H9 (cell line): ENCODE measurements around the gene DYNC2H1. TPM values are rescaled to one million over a fixed set of nuclear protein-coding genes. Genes with fewer than 3 reads are reported as not detected.

ENCODE experiments used
- DNase-seq: peaks from one replicate; pipeline ENCODE4 v3.0.0-alpha.2; 2017
- H2AFZ ChIP-seq: one replicate; pipeline ENCODE4 v1.6.1; 2013; ENCODE audit warnings: mild to moderate bottlenecking, low read length, control low read depth, moderate library complexity
- H2AK5ac ChIP-seq: 2 replicates; pipeline ENCODE4 v1.6.1; 2013; ENCODE audit warnings: low read length, control low read depth, mixed read lengths; ENCODE audit not compliant: insufficient read length
- H2BK120ac ChIP-seq: one replicate; pipeline ENCODE4 v1.6.1; 2013; ENCODE audit warnings: low read depth, mild to moderate bottlenecking, low read length, control low read depth, inconsistent platforms; ENCODE audit not compliant: poor library complexity, severe bottlenecking
- H2BK12ac ChIP-seq: 2 replicates; pipeline ENCODE4 v1.6.1; 2013; ENCODE audit warnings: low read length, control low read depth, mixed read lengths, low read depth; ENCODE audit not compliant: insufficient read length
- H2BK15ac ChIP-seq: 2 replicates; pipeline ENCODE4 v1.6.1; 2013; ENCODE audit warnings: low read depth, low read length, control low read depth
- H2BK20ac ChIP-seq: one replicate; pipeline ENCODE4 v1.6.1; 2013; ENCODE audit warnings: low read depth, mild to moderate bottlenecking, low read length, control low read depth, inconsistent platforms; ENCODE audit not compliant: poor library complexity, severe bottlenecking
- H2BK5ac ChIP-seq: 2 replicates; pipeline ENCODE4 v1.6.1; 2013; ENCODE audit warnings: low read length, control low read depth, mixed read lengths; ENCODE audit not compliant: insufficient read length
- H3K14ac ChIP-seq: 2 replicates; pipeline ENCODE4 v1.6.1; 2013; ENCODE audit warnings: low read length, control low read depth; ENCODE audit not compliant: insufficient read depth
- H3K18ac ChIP-seq: 2 replicates; pipeline ENCODE4 v1.6.1; 2013; ENCODE audit warnings: low read depth, mild to moderate bottlenecking, mixed read lengths, low read length, control low read depth; ENCODE audit not compliant: insufficient read length
- H3K23ac ChIP-seq: 2 replicates; pipeline ENCODE4 v1.6.1; 2013; ENCODE audit warnings: low read length, control low read depth, mixed read lengths, low read depth; ENCODE audit not compliant: insufficient read length
- H3K23me2 ChIP-seq: 2 replicates; pipeline ENCODE4 v1.6.1; 2013; ENCODE audit warnings: low read depth, mild to moderate bottlenecking, mixed read lengths, low read length, control low read depth; ENCODE audit not compliant: insufficient read length, poor library complexity, severe bottlenecking
- H3K27ac ChIP-seq: 2 replicates; pipeline ENCODE4 v1.5.1; 2013; ENCODE audit warnings: low read length, control low read depth, mixed read lengths, low read depth; ENCODE audit not compliant: insufficient read length
- H3K27me3 ChIP-seq: 2 replicates; pipeline ENCODE4 v1.6.1; 2013; ENCODE audit warnings: low read length, control low read depth, inconsistent platforms; ENCODE audit not compliant: insufficient read depth
- H3K4ac ChIP-seq: 2 replicates; pipeline ENCODE4 v1.6.1; 2013; ENCODE audit warnings: low read depth, mild to moderate bottlenecking, control low read depth, inconsistent platforms, low read length, moderate library complexity
- H3K4me1 ChIP-seq: 2 replicates; pipeline ENCODE4 v1.6.1; 2013; ENCODE audit warnings: low read length, control low read depth, inconsistent platforms; ENCODE audit not compliant: insufficient read depth
- H3K4me2 ChIP-seq: 2 replicates; pipeline ENCODE4 v1.6.1; 2013; ENCODE audit warnings: low read length, control low read depth, mixed read lengths; ENCODE audit not compliant: insufficient read length, insufficient read depth
- H3K56ac ChIP-seq: 2 replicates; pipeline ENCODE4 v1.6.1; 2013; ENCODE audit warnings: low read depth, mild to moderate bottlenecking, mixed read lengths, low read length, control low read depth; ENCODE audit not compliant: insufficient read length
- H3K79me1 ChIP-seq: 2 replicates; pipeline ENCODE4 v1.6.1; 2013; ENCODE audit warnings: low read depth, mild to moderate bottlenecking, moderate library complexity, low read length, control low read depth, inconsistent platforms; ENCODE audit not compliant: insufficient read depth, poor library complexity, severe bottlenecking
- H3K79me2 ChIP-seq: 2 replicates; pipeline ENCODE4 v1.6.1; 2013; ENCODE audit warnings: low read length, control low read depth, inconsistent platforms; ENCODE audit not compliant: insufficient read depth
- H3K9ac ChIP-seq: 2 replicates; pipeline ENCODE4 v1.6.1; 2013; ENCODE audit warnings: low read length, control low read depth, mixed read lengths; ENCODE audit not compliant: insufficient read length; ENCODE audit errors: extremely low read depth
- H3K9me3 ChIP-seq: one replicate; pipeline ENCODE4 v1.6.1; 2013; ENCODE audit warnings: low read depth, low read length, inconsistent platforms; ENCODE audit not compliant: control insufficient read depth
- H3T11ph ChIP-seq: one replicate; pipeline ENCODE4 v1.6.1; 2013; ENCODE audit warnings: mild to moderate bottlenecking, low read length, control low read depth, inconsistent platforms
- H4K20me1 ChIP-seq: one replicate; pipeline ENCODE4 v1.6.1; 2013; ENCODE audit not compliant: control insufficient read depth, insufficient read length, insufficient read depth
- H4K5ac ChIP-seq: 2 replicates; pipeline ENCODE4 v1.6.1; 2013; ENCODE audit warnings: low read depth, mild to moderate bottlenecking, mixed read lengths, low read length, control low read depth; ENCODE audit not compliant: insufficient read length
- H4K8ac ChIP-seq: replicated peaks from 2 replicates; pipeline ENCODE4 v1.6.1; 2013; ENCODE audit warnings: low read length, control low read depth, mixed read lengths, low read depth; ENCODE audit not compliant: insufficient read length
- H4K91ac ChIP-seq: 2 replicates; pipeline ENCODE4 v1.6.1; 2013; ENCODE audit warnings: low read depth, mild to moderate bottlenecking, moderate library complexity, mixed read lengths, low read length, control low read depth; ENCODE audit not compliant: insufficient read length
- H3K27ac Mint-ChIP-seq, 3 experiments: 2 replicates in 2 of 3; 3 replicates in 1 of 3; pipeline ENCODE4 v1.8.0; 2020 to 2021; ENCODE audit warnings: mixed read lengths in 3 of 3, mild to moderate bottlenecking in 1 of 3, moderate library complexity in 1 of 3
- H3K27me3 Mint-ChIP-seq: 2 replicates; pipeline ENCODE4 v1.8.0; 2021; ENCODE audit warnings: low read depth, mild to moderate bottlenecking, moderate library complexity, mixed read lengths
- H3K36me3 Mint-ChIP-seq, 3 experiments: 2 replicates in 2 of 3; 3 replicates in 1 of 3; pipeline ENCODE4 v1.8.0; 2020 to 2021; ENCODE audit warnings: low read depth in 3 of 3, mixed read lengths in 3 of 3; ENCODE audit not compliant: insufficient read depth in 1 of 3
- H3K4me1 Mint-ChIP-seq, 2 experiments: 2 replicates each; pipeline ENCODE4 v1.8.0; 2020; ENCODE audit warnings: mixed read lengths in 2 of 2
- H3K4me3 Mint-ChIP-seq, 2 experiments: 2 replicates in 1 of 2; 3 replicates in 1 of 2; pipeline ENCODE4 v1.8.0; 2020 to 2021; ENCODE audit warnings: mild to moderate bottlenecking in 2 of 2, mixed read lengths in 2 of 2, moderate library complexity in 1 of 2
- H3K9me3 Mint-ChIP-seq, 2 experiments: 2 replicates in 1 of 2; 3 replicates in 1 of 2; pipeline ENCODE4 v1.8.0; 2020; ENCODE audit warnings: mild to moderate bottlenecking in 2 of 2, mixed read lengths in 2 of 2, moderate library complexity in 1 of 2
- CTCF ChIP-seq: fragments of 200-600 bp; sonication (generic); conservative IDR thresholded peaks from 3 replicates; pipeline ENCODE4 v1.8.0; 2021; ENCODE audit warnings: antibody characterized with exemption, mild to moderate bottlenecking
- WGBS: extraction: QIAGEN DNeasy Blood & Tissue Kit; methylation state at CpG from one replicate; pipeline ENCODE4 v1.1.7; 2013; ENCODE audit warnings: missing lambda C conversion rate, low lambda C conversion rate, mixed read lengths; ENCODE audit not compliant: insufficient read length; ENCODE audit errors: extremely low coverage; 5-methylcytosine and 5-hydroxymethylcytosine counted together
- total RNA-seq: library from RNA; stranded (reverse); gene quantifications from 2 replicates; pipeline ENCODE4 v1.2.1, GENCODE V29; 2021

The DYNC2H1 gene
- total RNA-seq, 1 experiment from 2014 or later: 13.2 TPM

GRCh38 chr11:103491777-103492176 lies 382.6 kb downstream of the DYNC2H1 start:
- Histone ChIP-seq H3K9me3 (peaks cover 5% of the 10 kb centered on the region), H3K56ac (no peak overlapping the region), H2AFZ (no peak overlapping the region), H3K27me3 (no peaks in the 10 kb centered on the region), H4K5ac (no peak overlapping the region), H3K79me1 (no peaks in the 10 kb centered on the region), H2BK15ac (no peak overlapping the region), H2BK20ac (no peak overlapping the region), H3K18ac (no peak overlapping the region), H4K8ac (no peak overlapping the region), H3K4me2 (no peak overlapping the region), H3K4me1 (peaks cover 7% of the 10 kb centered on the region; the same call in 1 of the 2 replicates), H3K79me2 (no peaks in the 10 kb centered on the region), H4K91ac (no peak overlapping the region), H2BK5ac (no peak overlapping the region), H3K23me2 (no peaks in the 10 kb centered on the region), H2AK5ac (peak overlapping the region; percentile 30), H3K4ac (no peak overlapping the region), H3K14ac (no peak overlapping the region), H3K27ac (no peak overlapping the region), H3K9ac (no peak overlapping the region), H3T11ph (no peak overlapping the region), H4K20me1 (no peaks in the 10 kb centered on the region), H2BK12ac (no peak overlapping the region), H3K23ac (no peak overlapping the region), H2BK120ac (no peak overlapping the region)
- peak overlapping the region in 2 of 3 experiments; percentile 22 to 96; a peak in 3 of 7 replicates for H3K27ac Mint-ChIP-seq
- H3K9me3 Mint-ChIP-seq: peaks cover 22 to 29% of the 10 kb centered on the region in 2 experiments
- H3K4me1 Mint-ChIP-seq: peaks cover 28 to 32% of the 10 kb centered on the region in 2 experiments
- no peak overlapping the region for H3K4me3 Mint-ChIP-seq
- no peaks in the 10 kb centered on the region for H3K27me3 Mint-ChIP-seq
- TF ChIP-seq CTCF: no peak
- peak; percentile 68 for DNase-seq
- no CpG with 5 or more reads among the region's 2 CpGs for WGBS
- H3K36me3 Mint-ChIP-seq: peaks cover 11 to 33% (median 11%) of the 10 kb centered on the region in 3 experiments
